ENCODE data around the gene OGFOD3. TPM values are rescaled to one million over a fixed set of nuclear protein-coding genes. Genes with fewer than 3 reads are reported as not detected.

The OGFOD3 gene
- polyA plus RNA-seq, 4 donors = 7.8 to 23.8 (median 14.6) TPM

- 69 to 82% (median 73%) methylated on average over 18 to 19 of the region's 19 CpGs for WGBS, 3 donors
- H3K4me1 ChIP-seq (ENCODE audit: control insufficient read depth in 3 of 3, insufficient read depth in 2 of 3, low read depth in 1 of 3, low read length in 2 of 3) = no peaks in the 10 kb centered on the region
- H3K4me3 ChIP-seq (ENCODE audit: low read depth in 1 of 3, low read length in 3 of 3) = no peak overlapping the region
- H3K36me3 ChIP-seq (ENCODE audit: control insufficient read depth in 3 of 3, insufficient read depth in 2 of 3, low read depth in 1 of 3, low read length in 3 of 3) = peaks cover 0 to 66% (median 10%) of the 10 kb centered on the region in 3 donors
- no peak for DNase-seq
- no peaks in the 10 kb centered on the region for H3K9me3 ChIP-seq (ENCODE audit: control insufficient read depth in 2 of 2, insufficient read depth in 1 of 2, low read depth in 1 of 2, low read length in 1 of 2)
- no peak for FAIRE-seq
- no peaks in the 10 kb centered on the region for H3K27me3 ChIP-seq (ENCODE audit: control insufficient read depth in 3 of 3, insufficient read depth in 3 of 3, low read length in 3 of 3)
- H3K27ac ChIP-seq (ENCODE audit: low read depth in 1 of 3, low read length in 2 of 3) = peak overlapping the region in 1 of 3 donors; percentile 18
Measured at GRCh38 chr17:82400830-82401229, 17.6 kb downstream of the OGFOD3 start.

GRCh38 chr17:82400206-82400605 lies 18.2 kb downstream of the OGFOD3 start:
- Histone ChIP-seq H3K27ac (ENCODE audit: low read depth in 1 of 3, low read length in 2 of 3) (no peak overlapping the region), H3K4me1 (ENCODE audit: control insufficient read depth in 3 of 3, insufficient read depth in 2 of 3, low read depth in 1 of 3, low read length in 2 of 3) (no peaks in the 10 kb centered on the region), H3K9me3 (ENCODE audit: control insufficient read depth in 2 of 2, insufficient read depth in 1 of 2, low read depth in 1 of 2, low read length in 1 of 2) (no peaks in the 10 kb centered on the region), H3K27me3 (ENCODE audit: control insufficient read depth in 3 of 3, insufficient read depth in 3 of 3, low read length in 3 of 3) (no peaks in the 10 kb centered on the region), H3K4me3 (ENCODE audit: low read depth in 1 of 3, low read length in 3 of 3) (no peak overlapping the region), H3K36me3 (ENCODE audit: control insufficient read depth in 3 of 3, insufficient read depth in 2 of 3, low read depth in 1 of 3, low read length in 3 of 3) (peaks cover 0 to 66% (median 9%) of the 10 kb centered on the region in 3 donors)
- FAIRE-seq = no peak
- WGBS, 3 donors = 68 to 86% (median 85%) methylated on average over 7 of the region's 7 CpGs
- no peak for DNase-seq

GRCh38 chr17:82399601-82400101 lies 18.7 kb downstream of the OGFOD3 start:
- Histone ChIP-seq H3K36me3 (ENCODE audit: control insufficient read depth in 3 of 3, insufficient read depth in 2 of 3, low read depth in 1 of 3, low read length in 3 of 3) (peaks cover 0 to 67% (median 6%) of the 10 kb centered on the region in 3 donors), H3K27me3 (ENCODE audit: control insufficient read depth in 3 of 3, insufficient read depth in 3 of 3, low read length in 3 of 3) (no peaks in the 10 kb centered on the region), H3K4me1 (ENCODE audit: control insufficient read depth in 3 of 3, insufficient read depth in 2 of 3, low read depth in 1 of 3, low read length in 2 of 3) (no peaks in the 10 kb centered on the region), H3K4me3 (ENCODE audit: low read depth in 1 of 3, low read length in 3 of 3) (no peak overlapping the region), H3K9me3 (ENCODE audit: control insufficient read depth in 2 of 2, insufficient read depth in 1 of 2, low read depth in 1 of 2, low read length in 1 of 2) (no peaks in the 10 kb centered on the region), H3K27ac (ENCODE audit: low read depth in 1 of 3, low read length in 2 of 3) (no peak overlapping the region)
- WGBS, 3 donors = 83 to 92% (median 91%) methylated on average over 17 to 18 of the region's 18 CpGs
- DNase-seq (no peak), FAIRE-seq (no peak)

GRCh38 chr17:82399041-82399441 lies 19.3 kb downstream of the OGFOD3 start:
- WGBS, 3 donors = 73 to 88% (median 85%) methylated on average over 13 of the region's 13 CpGs

GRCh38 chr17:82397449-82398335 lies 20.7 kb downstream of the OGFOD3 start:
- no peaks in the 10 kb centered on the region for H3K9me3 ChIP-seq (ENCODE audit: control insufficient read depth in 2 of 2, insufficient read depth in 1 of 2, low read depth in 1 of 2, low read length in 1 of 2)
- no peak for FAIRE-seq
- no peaks in the 10 kb centered on the region for H3K27me3 ChIP-seq (ENCODE audit: control insufficient read depth in 3 of 3, insufficient read depth in 3 of 3, low read length in 3 of 3)
- no peak overlapping the region for H3K4me3 ChIP-seq (ENCODE audit: low read depth in 1 of 3, low read length in 3 of 3)
- WGBS, 3 donors = 75 to 88% (median 85%) methylated on average over 31 to 38 of the region's 38 CpGs
- H3K27ac ChIP-seq (ENCODE audit: low read depth in 1 of 3, low read length in 2 of 3) = no peak overlapping the region
- H3K36me3 ChIP-seq (ENCODE audit: control insufficient read depth in 3 of 3, insufficient read depth in 2 of 3, low read depth in 1 of 3, low read length in 3 of 3) = peaks cover under 1 to 65% (median 4%) of the 10 kb centered on the region in 3 donors
- no peaks in the 10 kb centered on the region for H3K4me1 ChIP-seq (ENCODE audit: control insufficient read depth in 3 of 3, insufficient read depth in 2 of 3, low read depth in 1 of 3, low read length in 2 of 3)
- no peak for DNase-seq

More at GRCh38 chr17:82399041-82399441, 19.3 kb downstream of the OGFOD3 start:
- Histone ChIP-seq H3K4me3 (ENCODE audit: low read depth in 1 of 3, low read length in 3 of 3) (no peak overlapping the region), H3K36me3 (ENCODE audit: control insufficient read depth in 3 of 3, insufficient read depth in 2 of 3, low read depth in 1 of 3, low read length in 3 of 3) (peaks cover 0 to 67% (median 3%) of the 10 kb centered on the region in 3 donors), H3K27ac (ENCODE audit: low read depth in 1 of 3, low read length in 2 of 3) (no peak overlapping the region), H3K27me3 (ENCODE audit: control insufficient read depth in 3 of 3, insufficient read depth in 3 of 3, low read length in 3 of 3) (no peaks in the 10 kb centered on the region), H3K4me1 (ENCODE audit: control insufficient read depth in 3 of 3, insufficient read depth in 2 of 3, low read depth in 1 of 3, low read length in 2 of 3) (no peaks in the 10 kb centered on the region), H3K9me3 (ENCODE audit: control insufficient read depth in 2 of 2, insufficient read depth in 1 of 2, low read depth in 1 of 2, low read length in 1 of 2) (no peaks in the 10 kb centered on the region)
- FAIRE-seq = no peak
- DNase-seq = no peak

- H3K9me3 ChIP-seq (ENCODE audit: control insufficient read depth in 2 of 2, insufficient read depth in 1 of 2, low read depth in 1 of 2, low read length in 1 of 2) = no peaks in the 10 kb centered on the region
- no peaks in the 10 kb centered on the region for H3K4me1 ChIP-seq (ENCODE audit: control insufficient read depth in 3 of 3, insufficient read depth in 2 of 3, low read depth in 1 of 3, low read length in 2 of 3)
- FAIRE-seq = no peak
- no peaks in the 10 kb centered on the region for H3K27me3 ChIP-seq (ENCODE audit: control insufficient read depth in 3 of 3, insufficient read depth in 3 of 3, low read length in 3 of 3)
- no peak for DNase-seq
- no peak overlapping the region for H3K4me3 ChIP-seq (ENCODE audit: low read depth in 1 of 3, low read length in 3 of 3)
- peaks cover 2 to 68% (median 6%) of the 10 kb centered on the region in 3 donors for H3K36me3 ChIP-seq (ENCODE audit: control insufficient read depth in 3 of 3, insufficient read depth in 2 of 3, low read depth in 1 of 3, low read length in 3 of 3)
- WGBS, 3 donors = 75 to 88% (median 81%) methylated on average over 17 to 19 of the region's 19 CpGs
- H3K27ac ChIP-seq (ENCODE audit: low read depth in 1 of 3, low read length in 2 of 3) = no peak overlapping the region
Measured at GRCh38 chr17:82396601-82397435, 21.6 kb downstream of the OGFOD3 start.

GRCh38 chr17:82394278-82394677 lies 24.1 kb downstream of the OGFOD3 start:
- Histone ChIP-seq H3K4me1 (ENCODE audit: control insufficient read depth in 3 of 3, insufficient read depth in 2 of 3, low read depth in 1 of 3, low read length in 2 of 3) (no peaks in the 10 kb centered on the region), H3K36me3 (ENCODE audit: control insufficient read depth in 3 of 3, insufficient read depth in 2 of 3, low read depth in 1 of 3, low read length in 3 of 3) (peaks cover 2 to 64% (median 6%) of the 10 kb centered on the region in 3 donors), H3K4me3 (ENCODE audit: low read depth in 1 of 3, low read length in 3 of 3) (no peak overlapping the region), H3K27me3 (ENCODE audit: control insufficient read depth in 3 of 3, insufficient read depth in 3 of 3, low read length in 3 of 3) (no peaks in the 10 kb centered on the region), H3K9me3 (ENCODE audit: control insufficient read depth in 2 of 2, insufficient read depth in 1 of 2, low read depth in 1 of 2, low read length in 1 of 2) (no peaks in the 10 kb centered on the region), H3K27ac (ENCODE audit: low read depth in 1 of 3, low read length in 2 of 3) (no peak overlapping the region)
- no peak for DNase-seq
- FAIRE-seq = no peak
- WGBS, 3 donors = 87 to 96% (median 90%) methylated on average over 12 of the region's 12 CpGs

GRCh38 chr17:82392941-82393340 lies 25.4 kb downstream of the OGFOD3 start:
- no peaks in the 10 kb centered on the region for H3K9me3 ChIP-seq (ENCODE audit: control insufficient read depth in 2 of 2, insufficient read depth in 1 of 2, low read depth in 1 of 2, low read length in 1 of 2)
- DNase-seq = no peak
- no peak overlapping the region for H3K27ac ChIP-seq (ENCODE audit: low read depth in 1 of 3, low read length in 2 of 3)
- H3K27me3 ChIP-seq (ENCODE audit: control insufficient read depth in 3 of 3, insufficient read depth in 3 of 3, low read length in 3 of 3) = peaks cover 0 to under 1% (median 0%) of the 10 kb centered on the region in 3 donors
- peaks cover 2 to 57% (median 6%) of the 10 kb centered on the region in 3 donors for H3K36me3 ChIP-seq (ENCODE audit: control insufficient read depth in 3 of 3, insufficient read depth in 2 of 3, low read depth in 1 of 3, low read length in 3 of 3)
- FAIRE-seq = no peak
- no peak overlapping the region for H3K4me3 ChIP-seq (ENCODE audit: low read depth in 1 of 3, low read length in 3 of 3)
- no peaks in the 10 kb centered on the region for H3K4me1 ChIP-seq (ENCODE audit: control insufficient read depth in 3 of 3, insufficient read depth in 2 of 3, low read depth in 1 of 3, low read length in 2 of 3)
- 91 to 95% (median 92%) methylated on average over 15 of the region's 15 CpGs for WGBS, 3 donors
